BLaER1 (cell line): ENCODE results near the gene RILPL1.

ENCODE experiments used
- H3K27ac ChIP-seq: shearing (Covaris generic); formaldehyde crosslinking; 2 replicates; pipeline ENCODE4 v1.8.1; 2022
- H3K27me3 ChIP-seq: shearing (Covaris generic); formaldehyde crosslinking; 2 replicates; pipeline ENCODE4 v1.8.1; 2022
- H3K36me3 ChIP-seq: shearing (Covaris generic); formaldehyde crosslinking; 2 replicates; pipeline ENCODE4 v1.8.1; 2022
- H3K4me1 ChIP-seq: shearing (Covaris generic); formaldehyde crosslinking; 2 replicates; pipeline ENCODE4 v1.8.1; 2022
- H3K4me2 ChIP-seq: shearing (Covaris generic); formaldehyde crosslinking; 2 replicates; pipeline ENCODE4 v1.8.1; 2022
- H3K4me3 ChIP-seq: shearing (Covaris generic); formaldehyde crosslinking; 2 replicates; pipeline ENCODE4 v1.8.1; 2022
- H3K9ac ChIP-seq: shearing (Covaris generic); formaldehyde crosslinking; 2 replicates; pipeline ENCODE4 v1.8.1; 2022
- H3K9me3 ChIP-seq: shearing (Covaris generic); formaldehyde crosslinking; 2 replicates; pipeline ENCODE4 v1.8.1; 2022
- H4K20me1 ChIP-seq: shearing (Covaris generic); formaldehyde crosslinking; 2 replicates; pipeline ENCODE4 v1.8.1; 2022
- Cebpa-rat ChIP-seq: shearing (Covaris generic); IDR thresholded peaks from 2 replicates; pipeline ENCODE4 v1.8.1; 2022

RILPL1 gene

GRCh38 chr12:123513805-123514204, 19.7 kb downstream of the RILPL1 start:
- Histone ChIP-seq H3K27ac (peak overlapping the region; percentile 66), H3K9me3 (no peaks in the 10 kb centered on the region), H3K4me2 (no peak overlapping the region), H3K4me3 (no peak overlapping the region), H3K27me3 (no peaks in the 10 kb centered on the region), H3K9ac (peak overlapping the region; percentile 59; the same call in 1 of the 2 replicates), H3K36me3 (peaks cover 32% of the 10 kb centered on the region), H4K20me1 (no peaks in the 10 kb centered on the region), H3K4me1 (peaks cover 28% of the 10 kb centered on the region)
- TF ChIP-seq Cebpa-rat: no peak

- TF ChIP-seq Cebpa-rat: no peak
- Histone ChIP-seq H3K27ac (peak overlapping the region; percentile 66), H4K20me1 (no peaks in the 10 kb centered on the region), H3K4me1 (peaks cover 28% of the 10 kb centered on the region), H3K27me3 (no peaks in the 10 kb centered on the region), H3K4me2 (peak overlapping the region; percentile 38), H3K9ac (peak overlapping the region; percentile 59; the same call in 1 of the 2 replicates), H3K9me3 (no peaks in the 10 kb centered on the region), H3K36me3 (peaks cover 26% of the 10 kb centered on the region), H3K4me3 (no peak overlapping the region)
These were observed 20.5 kb downstream of the RILPL1 start for GRCh38 chr12:123512838-123513665.

GRCh38 chr12:123506843-123507236, 26.7 kb downstream of the RILPL1 start:
- Histone ChIP-seq H3K9ac (no peak overlapping the region), H3K4me2 (no peak overlapping the region), H3K4me1 (peaks cover 11% of the 10 kb centered on the region), H3K27me3 (no peaks in the 10 kb centered on the region), H3K9me3 (0 out of 2 replicates have a peak, but pooled peaks cover 5% of the 10 kb centered on the region), H4K20me1 (no peaks in the 10 kb centered on the region), H3K36me3 (peaks cover 6% of the 10 kb centered on the region; the same call in 1 of the 2 replicates), H3K27ac (no peak overlapping the region), H3K4me3 (no peak overlapping the region)
- TF ChIP-seq Cebpa-rat: no peak

- no peak overlapping the region for H3K9ac ChIP-seq
- TF ChIP-seq Cebpa-rat: no peak
- H3K27me3 ChIP-seq: no peaks in the 10 kb centered on the region
- H3K27ac ChIP-seq: no peak overlapping the region
- 0 out of 2 replicates have a peak, but pooled peaks cover 5% of the 10 kb centered on the region for H3K9me3 ChIP-seq
- no peaks in the 10 kb centered on the region for H4K20me1 ChIP-seq
- H3K36me3 ChIP-seq: peaks cover 4% of the 10 kb centered on the region; the same call in 1 of the 2 replicates
- H3K4me1 ChIP-seq: peaks cover 11% of the 10 kb centered on the region
- H3K4me3 ChIP-seq: no peak overlapping the region
- H3K4me2 ChIP-seq: no peak overlapping the region
These were observed 27.3 kb downstream of the RILPL1 start for GRCh38 chr12:123506059-123506842.

- Histone ChIP-seq H3K36me3 (0 out of 2 replicates have a peak, but pooled peaks cover 5% of the 10 kb centered on the region), H3K4me3 (no peak overlapping the region), H3K27me3 (no peaks in the 10 kb centered on the region), H3K9ac (no peak overlapping the region), H3K27ac (no peak overlapping the region), H3K4me1 (no peaks in the 10 kb centered on the region), H3K9me3 (0 out of 2 replicates have a peak, but pooled peaks cover 5% of the 10 kb centered on the region), H4K20me1 (no peaks in the 10 kb centered on the region), H3K4me2 (no peak overlapping the region)
- TF ChIP-seq Cebpa-rat: no peak
These were observed 31.3 kb downstream of the RILPL1 start for GRCh38 chr12:123502163-123502704.

- 0 out of 2 replicates have a peak, but pooled peaks cover 5% of the 10 kb centered on the region for H3K36me3 ChIP-seq
- no peak for TF ChIP-seq Cebpa-rat
- H3K27ac ChIP-seq: no peak overlapping the region
- H3K4me1 ChIP-seq: no peaks in the 10 kb centered on the region
- H3K27me3 ChIP-seq: no peaks in the 10 kb centered on the region
- no peak overlapping the region for H3K4me3 ChIP-seq
- H3K4me2 ChIP-seq: no peak overlapping the region
- H3K9ac ChIP-seq: no peak overlapping the region
- H3K9me3 ChIP-seq: no peaks in the 10 kb centered on the region
- no peaks in the 10 kb centered on the region for H4K20me1 ChIP-seq
These were observed 34.2 kb downstream of the RILPL1 start for GRCh38 chr12:123499332-123499731.

- Histone ChIP-seq H3K36me3 (0 out of 2 replicates have a peak, but pooled peaks cover 5% of the 10 kb centered on the region), H4K20me1 (no peaks in the 10 kb centered on the region), H3K9me3 (no peaks in the 10 kb centered on the region), H3K4me1 (no peaks in the 10 kb centered on the region), H3K27ac (no peak overlapping the region), H3K27me3 (no peaks in the 10 kb centered on the region), H3K4me3 (no peak overlapping the region), H3K4me2 (no peak overlapping the region), H3K9ac (no peak overlapping the region)
- TF ChIP-seq Cebpa-rat: no peak
These were observed 35.2 kb downstream of the RILPL1 start for GRCh38 chr12:123498126-123498825.

- no peak overlapping the region for H3K4me2 ChIP-seq
- H4K20me1 ChIP-seq: no peaks in the 10 kb centered on the region
- no peaks in the 10 kb centered on the region for H3K27me3 ChIP-seq
- no peak overlapping the region for H3K9ac ChIP-seq
- no peaks in the 10 kb centered on the region for H3K4me1 ChIP-seq
- no peaks in the 10 kb centered on the region for H3K9me3 ChIP-seq
- H3K4me3 ChIP-seq: no peak overlapping the region
- H3K36me3 ChIP-seq: 0 out of 2 replicates have a peak, but pooled peaks cover 5% of the 10 kb centered on the region
- TF ChIP-seq Cebpa-rat: no peak
- no peak overlapping the region for H3K27ac ChIP-seq
These were observed 36.5 kb downstream of the RILPL1 start for GRCh38 chr12:123497065-123497464.
